Osteocyte (in vitro differentiated cells): Measurements from ENCODE around the gene HSDL1. TPM values are rescaled to one million over a fixed set of nuclear protein-coding genes. Genes with fewer than 3 reads are reported as not detected.

Experiments used
- DNase-seq: peaks from one replicate; pipeline ENCODE4 v3.0.0; 2021; ENCODE audit warnings: mixed read lengths; ENCODE audit not compliant: unreplicated experiment; ENCODE audit errors: extremely low spot score
- H3K27ac Mint-ChIP-seq: one replicate; pipeline ENCODE4 v1.8.0; 2021; ENCODE audit warnings: mild to moderate bottlenecking, mixed read lengths; ENCODE audit not compliant: unreplicated experiment
- H3K27me3 Mint-ChIP-seq: one replicate; pipeline ENCODE4 v1.8.0; 2021; ENCODE audit warnings: mixed read lengths; ENCODE audit not compliant: unreplicated experiment
- H3K36me3 Mint-ChIP-seq: one replicate; pipeline ENCODE4 v1.8.0; 2021; ENCODE audit warnings: mixed read lengths; ENCODE audit not compliant: unreplicated experiment
- H3K4me1 Mint-ChIP-seq: one replicate; pipeline ENCODE4 v1.8.0; 2021; ENCODE audit warnings: mixed read lengths; ENCODE audit not compliant: unreplicated experiment
- H3K4me3 Mint-ChIP-seq: one replicate; pipeline ENCODE4 v1.8.0; 2021; ENCODE audit warnings: mild to moderate bottlenecking, moderate library complexity, mixed read lengths; ENCODE audit not compliant: unreplicated experiment
- H3K9me3 Mint-ChIP-seq: one replicate; pipeline ENCODE4 v1.8.0; 2021; ENCODE audit warnings: mixed read lengths; ENCODE audit not compliant: unreplicated experiment
- CTCF ChIP-seq: fragments of 200-600 bp; sonication (generic); IDR thresholded peaks from 2 replicates; pipeline ENCODE4 v1.5.0; 2021; ENCODE audit warnings: antibody characterized with exemption, mild to moderate bottlenecking, moderate library complexity
- total RNA-seq: library from RNA; stranded (reverse); gene quantifications from 2 replicates; pipeline ENCODE4 v1.2.1, GENCODE V29; 2021

Gene HSDL1
- total RNA-seq, 1 donor from 2014 or later, result 18.0 TPM

DNA sequence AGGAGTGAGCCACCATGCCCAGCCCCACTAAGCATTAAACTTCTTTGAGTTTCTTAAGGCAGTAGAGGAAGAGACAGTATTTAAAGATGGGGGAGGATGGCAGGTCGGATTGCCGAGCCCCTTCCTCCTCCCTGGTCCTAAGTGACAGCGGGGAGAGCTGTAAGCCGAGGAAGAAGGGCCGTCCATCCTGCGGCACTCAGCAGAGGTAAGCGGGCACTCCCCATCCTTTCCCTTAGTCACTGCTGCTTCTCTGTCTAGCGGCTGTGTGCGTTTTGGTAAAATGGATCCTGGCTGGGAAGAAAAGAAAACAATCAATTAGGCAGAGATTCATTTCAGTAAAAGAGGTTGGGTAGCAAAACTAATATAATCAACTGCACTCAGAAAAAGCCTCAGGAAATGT, 14.0 kb upstream of the HSDL1 start:
- no peak for DNase-seq
- H3K27ac Mint-ChIP-seq, result no peak overlapping the region
- no peaks in the 10 kb centered on the region for H3K9me3 Mint-ChIP-seq
- H3K4me3 Mint-ChIP-seq, result no peak overlapping the region
- no peak for TF ChIP-seq CTCF
- H3K36me3 Mint-ChIP-seq, result no peaks in the 10 kb centered on the region
- no peaks in the 10 kb centered on the region for H3K4me1 Mint-ChIP-seq
- H3K27me3 Mint-ChIP-seq, result peaks cover 49% of the 10 kb centered on the region

DNA sequence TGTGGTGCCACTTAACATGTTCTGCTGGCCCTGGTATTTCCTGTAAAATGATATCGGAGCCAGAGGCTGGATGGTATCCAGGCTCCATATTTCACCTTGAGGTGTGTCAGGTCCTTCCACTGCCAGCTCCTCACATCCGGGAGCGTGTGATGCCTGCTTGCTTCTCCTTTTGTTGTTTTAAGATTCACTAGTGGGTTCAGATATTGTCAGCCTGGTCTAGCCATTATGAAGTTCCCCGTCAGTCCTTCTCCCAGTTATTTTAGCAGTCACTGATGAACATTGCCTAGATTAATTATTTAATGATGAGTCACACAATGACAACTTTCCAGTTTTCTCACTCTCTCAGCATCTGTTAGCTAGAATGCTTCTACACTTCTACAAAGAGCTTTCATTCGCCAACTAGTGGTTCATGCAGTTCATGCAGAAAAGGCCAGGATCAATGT, 11.4 kb upstream of the HSDL1 start:
- H3K27me3 Mint-ChIP-seq, result peaks cover 37% of the 10 kb centered on the region
- no peak overlapping the region for H3K4me3 Mint-ChIP-seq
- peak; percentile 8 for TF ChIP-seq CTCF
- no peak overlapping the region for H3K27ac Mint-ChIP-seq
- no peaks in the 10 kb centered on the region for H3K9me3 Mint-ChIP-seq
- H3K4me1 Mint-ChIP-seq, result no peaks in the 10 kb centered on the region
- no peak for DNase-seq
- no peaks in the 10 kb centered on the region for H3K36me3 Mint-ChIP-seq

- Mint-ChIP-seq H3K27ac (no peak overlapping the region), H3K27me3 (peaks cover 42% of the 10 kb centered on the region), H3K4me1 (no peaks in the 10 kb centered on the region), H3K36me3 (no peaks in the 10 kb centered on the region), H3K4me3 (no peak overlapping the region), H3K9me3 (no peaks in the 10 kb centered on the region)
- no peak for DNase-seq
- TF ChIP-seq CTCF, result no peak
These were observed 10.8 kb upstream of the HSDL1 start for GRCh38 chr16:84155771-84156170.

DNA sequence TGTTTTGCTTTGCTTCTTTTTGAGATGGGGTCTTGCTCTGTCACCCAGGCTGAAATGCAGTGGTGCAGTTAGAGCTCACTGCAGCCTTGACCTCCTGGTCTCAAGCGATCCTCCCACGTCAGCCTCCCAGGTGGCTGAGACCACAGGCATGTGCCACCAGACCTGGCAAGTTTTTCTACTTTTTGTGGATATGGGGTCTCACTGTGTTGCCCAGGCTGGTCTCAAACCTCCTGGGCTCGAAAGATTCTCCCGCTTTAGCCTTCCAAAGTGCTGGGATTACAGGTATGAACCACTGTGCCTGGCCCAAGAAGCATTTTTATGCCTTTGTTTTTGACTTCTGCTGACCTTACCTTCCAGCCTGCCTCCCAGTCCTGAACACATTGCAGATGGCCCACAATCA, 10.2 kb upstream of the HSDL1 start:
- H3K9me3 Mint-ChIP-seq, result no peaks in the 10 kb centered on the region
- no peak overlapping the region for H3K4me3 Mint-ChIP-seq
- no peak overlapping the region for H3K27ac Mint-ChIP-seq

DNA sequence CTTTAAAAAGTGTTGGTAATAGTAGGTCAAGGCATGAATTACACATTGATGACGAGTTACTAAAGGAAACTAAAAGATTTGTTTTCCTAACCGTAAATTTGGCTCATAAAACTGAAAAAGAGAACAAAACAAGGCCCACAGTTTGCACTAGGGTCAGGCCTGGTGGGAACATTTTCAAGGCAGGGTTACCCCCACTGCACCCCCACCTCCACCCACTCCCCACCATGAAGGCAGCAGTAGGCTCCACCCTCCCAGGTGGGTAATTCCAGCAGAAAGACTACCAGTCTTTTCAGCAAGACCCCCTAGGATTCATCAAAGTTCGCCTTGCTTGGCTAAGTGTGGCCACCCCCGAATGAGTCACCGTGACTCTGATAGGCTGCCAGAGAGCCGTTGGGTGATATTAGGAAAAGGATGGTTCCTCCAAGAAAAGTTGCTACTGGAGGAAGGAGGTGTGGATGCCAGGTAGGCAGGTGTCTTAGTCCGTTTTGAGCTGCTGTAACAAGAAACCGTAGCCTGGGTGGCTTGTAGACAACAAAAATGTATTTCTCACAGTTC, 8.8 kb upstream of the HSDL1 start:
- no peak for TF ChIP-seq CTCF
- no peak overlapping the region for H3K4me3 Mint-ChIP-seq
- H3K36me3 Mint-ChIP-seq, result no peaks in the 10 kb centered on the region
- H3K27me3 Mint-ChIP-seq, result peaks cover 35% of the 10 kb centered on the region
- H3K27ac Mint-ChIP-seq, result no peak overlapping the region
- H3K9me3 Mint-ChIP-seq, result no peaks in the 10 kb centered on the region
- no peak for DNase-seq
- H3K4me1 Mint-ChIP-seq, result no peaks in the 10 kb centered on the region

More for the DNA sequence above, 10.2 kb upstream of the HSDL1 start:
- H3K27me3 Mint-ChIP-seq, result peaks cover 44% of the 10 kb centered on the region
- DNase-seq, result no peak
- TF ChIP-seq CTCF, result no peak
- H3K36me3 Mint-ChIP-seq, result no peaks in the 10 kb centered on the region
- H3K4me1 Mint-ChIP-seq, result no peaks in the 10 kb centered on the region
